Measurements from ENCODE around the gene IL34. TPM values are rescaled to one million over a fixed set of nuclear protein-coding genes. Genes with fewer than 3 reads are reported as not detected.

The IL34 gene
- 1 to 10 TPM in 2 of 4 donors, not detected in 2; 1.1 to 1.4 TPM for total RNA-seq

GRCh38 chr16:70646260-70647241 is at the start of gene IL34:
TSS of gene IL34 (plus strand) at chr16:70646559. CDS start at chr16:70646948, 389 bp downstream.
- no peak for DNase-seq
- Histone ChIP-seq H3K9me3 (no peaks in the 10 kb centered on the region), H3K27me3 (no peaks in the 10 kb centered on the region), H3K36me3 (no peaks in the 10 kb centered on the region), H3K27ac (peak within 1 kb of the TSS in 2 of 4 donors; percentile 23 to 53), H3K4me3 (no peak within 1 kb of the TSS), H3K4me1 (no peaks in the 10 kb centered on the region)
- 43 to 76% methylated on average over 1 to 34 of the region's 39 CpGs for WGBS, 2 donors (ENCODE audit: low coverage in 1 of 2)
- intact Hi-C loops (cut with DNase I; ENCODE audit: low total_unique reads) (no loop called here), in situ Hi-C loops (cut with MboI; ENCODE audit: low pct_ligation_motif_present in 1 of 4, low pct_unique_long_range_greater_than_20kb in 1 of 4, low sequenced_read_pairs in 3 of 4) (no loop called here)
- TF ChIP-seq CTCF (IDR thresholded peaks at IDR 0.05) (no peak), POLR2A (IDR thresholded peaks at IDR 0.05) (no peak), EP300 (IDR thresholded peaks at IDR 0.05; ENCODE audit: low read depth) (no peak), POLR2AphosphoS5 (IDR thresholded peaks at IDR 0.05) (no peak)

GRCh38 chr16:70597135-70597835 is 49.1 kb upstream of the IL34 start:
- Histone ChIP-seq H3K9me3 (no peaks in the 10 kb centered on the region), H3K4me1 (peaks cover 0 to 7% (median under 1%) of the 10 kb centered on the region in 4 donors), H3K27ac (no peak overlapping the region), H3K36me3 (no peaks in the 10 kb centered on the region), H3K27me3 (no peaks in the 10 kb centered on the region), H3K4me3 (no peak overlapping the region)
- intact Hi-C loops (cut with DNase I; ENCODE audit: low total_unique reads) (no loop called here), in situ Hi-C loops (cut with MboI; ENCODE audit: low pct_ligation_motif_present in 1 of 4, low pct_unique_long_range_greater_than_20kb in 1 of 4, low sequenced_read_pairs in 3 of 4) (no loop called here)
- TF ChIP-seq POLR2AphosphoS5 (IDR thresholded peaks at IDR 0.05) (no peak), CTCF (IDR thresholded peaks at IDR 0.05) (no peak), EP300 (IDR thresholded peaks at IDR 0.05; ENCODE audit: low read depth) (no peak), POLR2A (IDR thresholded peaks at IDR 0.05) (no peak)
- no peak for DNase-seq
- WGBS, 2 donors (ENCODE audit: low coverage in 1 of 2): 60 to 89% methylated on average over 1 to 4 of the region's 4 CpGs

GRCh38 chr16:70598937-70599503 is 47.3 kb upstream of the IL34 start:
- TF ChIP-seq POLR2AphosphoS5 (IDR thresholded peaks at IDR 0.05) (no peak), CTCF (IDR thresholded peaks at IDR 0.05) (no peak), POLR2A (IDR thresholded peaks at IDR 0.05) (no peak), EP300 (IDR thresholded peaks at IDR 0.05; ENCODE audit: low read depth) (no peak)
- H3K27me3 ChIP-seq: no peaks in the 10 kb centered on the region
- intact Hi-C loops (cut with DNase I; ENCODE audit: low total_unique reads) (no loop called here), in situ Hi-C loops (cut with MboI; ENCODE audit: low pct_ligation_motif_present in 1 of 4, low pct_unique_long_range_greater_than_20kb in 1 of 4, low sequenced_read_pairs in 3 of 4) (no loop called here)
- no peak overlapping the region for H3K27ac ChIP-seq
- no peaks in the 10 kb centered on the region for H3K36me3 ChIP-seq
- DNase-seq: no peak
- H3K9me3 ChIP-seq: no peaks in the 10 kb centered on the region
- 79 to 97% methylated on average over 3 to 6 of the region's 6 CpGs for WGBS, 2 donors (ENCODE audit: low coverage in 1 of 2)
- no peak overlapping the region for H3K4me3 ChIP-seq
- peaks cover 0 to 3% (median 0%) of the 10 kb centered on the region in 4 donors for H3K4me1 ChIP-seq

- intact Hi-C loops (cut with DNase I; ENCODE audit: low total_unique reads): no loop called here
- TF ChIP-seq EP300 (IDR thresholded peaks at IDR 0.05; ENCODE audit: low read depth) (no peak), CTCF (IDR thresholded peaks at IDR 0.05) (no peak), POLR2A (IDR thresholded peaks at IDR 0.05) (no peak), POLR2AphosphoS5 (IDR thresholded peaks at IDR 0.05) (no peak)
- Histone ChIP-seq H3K36me3 (no peaks in the 10 kb centered on the region), H3K4me1 (no peaks in the 10 kb centered on the region), H3K4me3 (no peak overlapping the region), H3K27ac (no peak overlapping the region), H3K9me3 (no peaks in the 10 kb centered on the region), H3K27me3 (no peaks in the 10 kb centered on the region)
- 78 to 81% methylated on average over 3 of the region's 3 CpGs for WGBS, 2 donors (ENCODE audit: low coverage in 1 of 2)
- DNase-seq: no peak
- in situ Hi-C loops (cut with MboI; ENCODE audit: low pct_ligation_motif_present in 1 of 4, low pct_unique_long_range_greater_than_20kb in 1 of 4, low sequenced_read_pairs in 3 of 4): no loop called here
Measured at GRCh38 chr16:70600730-70601129, 45.6 kb upstream of the IL34 start.

Measured in transverse colon (tissue), 4 donors.